ENCODE data around the gene NCAM2.

The NCAM2 gene

GRCh38 chr21:20997636-20998455 is at the start of gene NCAM2:
NCAM2 (plus strand) TSS chr21:20998409.
- FAIRE-seq, result no peak

GRCh38 chr21:20949884-20950283 is 48.3 kb upstream of the NCAM2 start:
- DNase-seq (ENCODE audit: low spot score) (no peak), FAIRE-seq (no peak)

More at GRCh38 chr21:20997636-20998455, at the start of gene NCAM2:
- DNase-seq (ENCODE audit: low spot score), result no peak

- DNase-seq (ENCODE audit: low spot score) (no peak), FAIRE-seq (no peak)
Observed at GRCh38 chr21:20965816-20966215, 32.4 kb upstream of the NCAM2 start.

- FAIRE-seq, result no peak
Observed at GRCh38 chr21:20968391-20968790, 29.8 kb upstream of the NCAM2 start.

GRCh38 chr21:20970691-20971090 is 27.5 kb upstream of the NCAM2 start:
- FAIRE-seq (no peak), DNase-seq (ENCODE audit: low spot score) (no peak)

More at GRCh38 chr21:20968391-20968790, 29.8 kb upstream of the NCAM2 start:
- no peak for DNase-seq (ENCODE audit: low spot score)

GRCh38 chr21:20971296-20971921 is 26.8 kb upstream of the NCAM2 start:
- peak; percentile 35 for DNase-seq (ENCODE audit: low spot score)
- peak; percentile 70 for FAIRE-seq

- DNase-seq (ENCODE audit: low spot score) (no peak), FAIRE-seq (no peak)
Observed at GRCh38 chr21:20994790-20995189, 3.4 kb upstream of the NCAM2 start.

GRCh38 chr21:20996421-20997310 is 1.5 kb upstream of the NCAM2 start:
- no peak for FAIRE-seq
- DNase-seq (ENCODE audit: low spot score), result no peak

GRCh38 chr21:20997311-20997635 is 936 bp upstream of the NCAM2 start:
- FAIRE-seq, result no peak

GRCh38 chr21:20998456-20998789 is 214 bp downstream of the NCAM2 start:
- FAIRE-seq (no peak), DNase-seq (ENCODE audit: low spot score) (no peak)

More at GRCh38 chr21:20997311-20997635, 936 bp upstream of the NCAM2 start:
- DNase-seq (ENCODE audit: low spot score), result no peak

GRCh38 chr21:20998886-20999285 is 677 bp downstream of the NCAM2 start:
- DNase-seq (ENCODE audit: low spot score) (no peak), FAIRE-seq (no peak)

- DNase-seq (ENCODE audit: low spot score) (no peak), FAIRE-seq (peak; percentile 16)
Observed at GRCh38 chr21:20999659-21000058, 1.4 kb downstream of the NCAM2 start.

GRCh38 chr21:21000591-21001175 is 2.5 kb downstream of the NCAM2 start:
- no peak for FAIRE-seq

GRCh38 chr21:21001591-21002100 is 3.4 kb downstream of the NCAM2 start:
- FAIRE-seq, result no peak
- no peak for DNase-seq (ENCODE audit: low spot score)

More at GRCh38 chr21:21000591-21001175, 2.5 kb downstream of the NCAM2 start:
- DNase-seq (ENCODE audit: low spot score), result no peak

GRCh38 chr21:21002153-21002552 is 3.9 kb downstream of the NCAM2 start:
- DNase-seq (ENCODE audit: low spot score), result no peak
- FAIRE-seq, result no peak

- DNase-seq (ENCODE audit: low spot score), result no peak
- no peak for FAIRE-seq
Observed at GRCh38 chr21:21003701-21004100, 5.5 kb downstream of the NCAM2 start.

GRCh38 chr21:21007606-21008005 is 9.4 kb downstream of the NCAM2 start:
- DNase-seq (ENCODE audit: low spot score), result no peak
- FAIRE-seq, result no peak

- no peak for FAIRE-seq
- no peak for DNase-seq (ENCODE audit: low spot score)
Observed at GRCh38 chr21:21010228-21010627, 12.0 kb downstream of the NCAM2 start.

GRCh38 chr21:21010698-21011097 is 12.5 kb downstream of the NCAM2 start:
- FAIRE-seq (no peak), DNase-seq (ENCODE audit: low spot score) (no peak)

GRCh38 chr21:21018821-21019220 is 20.6 kb downstream of the NCAM2 start:
- FAIRE-seq, result no peak

GRCh38 chr21:21019681-21020080 is 21.5 kb downstream of the NCAM2 start:
- FAIRE-seq (no peak), DNase-seq (ENCODE audit: low spot score) (no peak)

More at GRCh38 chr21:21018821-21019220, 20.6 kb downstream of the NCAM2 start:
- DNase-seq (ENCODE audit: low spot score), result no peak
